ENCODE data around the gene BRMS1. TPM values are rescaled to one million over a fixed set of nuclear protein-coding genes. Genes with fewer than 3 reads are reported as not detected.

The BRMS1 gene
- total RNA-seq, 1 donor from 2014 or later, result 16.4 TPM

DNA sequence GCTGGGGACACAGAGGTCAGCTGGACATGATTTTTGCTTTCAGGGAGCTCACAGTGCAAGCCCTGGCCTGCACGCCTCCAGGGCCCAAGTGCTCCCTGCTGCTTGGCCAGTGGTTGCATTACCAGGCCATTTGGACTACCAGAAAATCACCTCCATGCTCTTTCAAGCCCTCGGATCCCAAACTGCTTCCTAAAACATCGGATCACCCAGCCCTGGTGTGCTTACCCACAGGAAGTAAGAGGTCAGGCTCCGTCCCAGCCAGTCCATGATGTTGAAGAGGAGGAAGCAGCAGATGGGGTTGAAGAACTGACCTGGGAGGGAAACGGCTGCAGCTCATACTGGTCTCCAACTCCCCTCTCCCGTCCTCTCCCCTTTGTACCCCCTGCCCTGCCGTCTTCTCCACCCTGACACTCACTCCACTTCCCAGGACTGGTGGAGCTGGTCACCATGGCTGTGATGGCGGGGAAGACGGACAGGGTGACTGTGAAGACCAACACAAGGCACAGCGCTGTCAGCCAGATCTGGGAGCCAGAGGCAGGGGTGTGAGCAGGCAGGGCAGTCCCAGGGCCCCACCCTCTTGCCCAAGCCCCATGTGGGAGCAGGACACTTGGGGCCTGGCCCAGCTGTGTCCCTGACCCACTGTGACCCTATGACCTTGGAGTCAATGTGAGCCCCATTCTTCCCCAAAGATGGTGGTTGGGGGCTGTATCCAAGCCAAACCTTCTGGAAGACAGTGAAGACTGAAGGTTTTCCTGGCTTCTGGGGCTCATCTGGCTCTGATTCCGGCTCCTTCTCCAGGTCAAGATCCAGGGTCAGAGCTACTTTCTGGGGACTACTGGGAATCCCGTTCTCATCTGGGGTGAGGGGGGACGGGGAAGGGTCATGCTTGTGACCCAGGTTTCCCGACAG is 21.1 kb upstream of the BRMS1 start:
- peaks cover 17% of the 10 kb centered on the region for H3K79me2 ChIP-seq (ENCODE audit: low read depth)
- peaks cover 11% of the 10 kb centered on the region for H4K20me1 ChIP-seq (ENCODE audit: low read depth)
- no peak overlapping the region for H3K4me3 Mint-ChIP-seq
- no peaks in the 10 kb centered on the region for H3K9me3 ChIP-seq (ENCODE audit: low read depth)
- H3K27me3 ChIP-seq, result no peaks in the 10 kb centered on the region
- H2AFZ ChIP-seq (replicated peaks), result no peak overlapping the region
- no peak overlapping the region for H3K9ac ChIP-seq
- no peaks in the 10 kb centered on the region for H3K36me3 ChIP-seq
- H3K4me3 ChIP-seq, result no peak overlapping the region
- no peak for TF ChIP-seq EZH2phosphoT487 (IDR thresholded peaks at IDR 0.05)
- H3K4me2 ChIP-seq, result no peak overlapping the region
- peaks cover 14% of the 10 kb centered on the region for H3K27me3 Mint-ChIP-seq (ENCODE audit: insufficient read depth, low read depth)
- no peaks in the 10 kb centered on the region for H3K9me3 Mint-ChIP-seq
- peak overlapping the region; percentile 46 for H3K27ac Mint-ChIP-seq
- H3K4me1 ChIP-seq, result no peaks in the 10 kb centered on the region
- H3K4me1 Mint-ChIP-seq, result peaks cover 13% of the 10 kb centered on the region
- DNase-seq (ENCODE audit: low spot score), result no peak
- H3K27ac ChIP-seq, result no peak overlapping the region
- peaks cover 65% of the 10 kb centered on the region for H3F3A ChIP-seq (ENCODE audit: low read depth)
- H3K36me3 Mint-ChIP-seq, result peaks cover 14% of the 10 kb centered on the region

DNA sequence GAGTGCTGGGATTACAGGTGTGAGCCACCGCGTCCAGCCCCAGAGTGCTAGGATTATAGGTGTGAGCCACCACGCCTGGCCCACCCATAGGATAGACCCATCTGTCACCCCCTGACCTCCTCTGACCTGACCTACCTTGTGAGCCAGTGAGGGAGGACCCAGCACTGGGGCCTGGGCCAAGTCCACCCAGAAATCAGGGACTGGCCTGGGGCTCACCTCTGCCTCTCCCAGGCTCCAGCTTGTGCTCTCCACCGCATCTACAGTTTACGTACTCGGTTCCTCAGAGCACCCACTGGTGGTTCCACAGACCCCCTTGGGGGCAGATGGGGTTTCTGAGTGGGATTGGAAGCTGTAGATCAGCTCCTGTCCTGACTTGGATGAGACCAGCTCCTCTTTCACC is 20.3 kb upstream of the BRMS1 start:
- Histone ChIP-seq H3K4me3 (no peak overlapping the region), H3K9ac (no peak overlapping the region), H3K9me3 (ENCODE audit: low read depth) (no peaks in the 10 kb centered on the region), H3K36me3 (no peaks in the 10 kb centered on the region), H3K4me2 (no peak overlapping the region), H3K4me1 (no peaks in the 10 kb centered on the region), H3K27ac (no peak overlapping the region), H3K27me3 (no peaks in the 10 kb centered on the region), H4K20me1 (ENCODE audit: low read depth) (peaks cover 9% of the 10 kb centered on the region), H3F3A (ENCODE audit: low read depth) (peaks cover 64% of the 10 kb centered on the region), H3K79me2 (ENCODE audit: low read depth) (peaks cover 9% of the 10 kb centered on the region), H2AFZ (replicated peaks) (no peak overlapping the region)
- Mint-ChIP-seq H3K27me3 (ENCODE audit: insufficient read depth, low read depth) (peaks cover 14% of the 10 kb centered on the region), H3K9me3 (no peaks in the 10 kb centered on the region), H3K36me3 (peaks cover 13% of the 10 kb centered on the region), H3K27ac (peak overlapping the region; percentile 46), H3K4me1 (peaks cover 7% of the 10 kb centered on the region), H3K4me3 (no peak overlapping the region)
- no peak for TF ChIP-seq EZH2 (IDR thresholded peaks at IDR 0.05)
- TF ChIP-seq EZH2phosphoT487 (IDR thresholded peaks at IDR 0.05), result no peak
- TF ChIP-seq CTCF (IDR thresholded peaks at IDR 0.05), result no peak
- DNase-seq (ENCODE audit: low spot score), result no peak

DNA sequence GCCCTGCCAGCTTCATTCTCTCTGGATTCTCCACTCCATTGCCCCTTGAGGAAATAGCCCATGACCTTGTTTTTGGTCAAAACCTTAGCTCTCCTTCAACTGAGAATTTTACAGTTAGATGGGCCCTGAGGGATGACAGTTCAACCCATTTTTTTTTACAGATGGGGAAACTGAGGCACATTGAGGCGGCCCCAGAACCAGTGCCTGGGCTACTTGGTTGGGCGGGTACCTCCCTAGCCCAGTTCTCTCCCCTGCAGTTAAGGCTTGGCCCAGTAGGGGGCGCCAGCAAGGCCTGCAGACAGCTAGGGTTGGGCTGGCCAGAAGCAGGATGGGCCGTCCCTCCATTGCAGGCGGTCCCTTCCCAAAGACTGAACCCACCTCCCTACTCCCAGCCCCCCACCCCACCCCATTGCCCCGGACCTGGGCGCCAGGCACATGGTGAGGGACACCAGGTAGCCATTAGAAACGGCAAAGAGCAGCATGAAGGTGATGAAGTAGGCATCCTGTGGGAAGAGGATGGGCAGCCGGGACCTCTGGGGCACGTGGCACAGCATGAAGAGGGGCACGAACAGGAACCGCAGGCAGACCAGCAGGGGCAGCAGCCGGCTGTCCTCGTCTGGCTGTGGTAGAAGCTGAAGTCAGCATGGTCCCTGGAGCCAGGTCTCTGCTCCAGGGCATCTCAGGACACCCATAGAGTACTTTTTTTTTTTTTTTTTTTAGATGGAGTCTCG is 19.1 kb upstream of the BRMS1 start:
- H4K20me1 ChIP-seq (ENCODE audit: low read depth), result peaks cover 9% of the 10 kb centered on the region
- Mint-ChIP-seq H3K4me3 (no peak overlapping the region), H3K27me3 (ENCODE audit: insufficient read depth, low read depth) (peaks cover 15% of the 10 kb centered on the region), H3K27ac (no peak overlapping the region), H3K4me1 (peaks cover 4% of the 10 kb centered on the region), H3K9me3 (no peaks in the 10 kb centered on the region), H3K36me3 (peaks cover 10% of the 10 kb centered on the region)
- DNase-seq (ENCODE audit: low spot score), result peak; percentile 67
- H3K79me2 ChIP-seq (ENCODE audit: low read depth), result no peaks in the 10 kb centered on the region
- H3K27me3 ChIP-seq, result no peaks in the 10 kb centered on the region
- H3K9me3 ChIP-seq (ENCODE audit: low read depth), result no peaks in the 10 kb centered on the region
- TF ChIP-seq EZH2phosphoT487 (IDR thresholded peaks at IDR 0.05) (no peak), CTCF (IDR thresholded peaks at IDR 0.05) (peak; percentile 84), EZH2 (IDR thresholded peaks at IDR 0.05) (no peak)
- H3K4me1 ChIP-seq, result no peaks in the 10 kb centered on the region
- no peak overlapping the region for H3K9ac ChIP-seq
- no peak overlapping the region for H2AFZ ChIP-seq (replicated peaks)
- peaks cover 64% of the 10 kb centered on the region for H3F3A ChIP-seq (ENCODE audit: low read depth)
- H3K36me3 ChIP-seq, result no peaks in the 10 kb centered on the region
- no peak overlapping the region for H3K27ac ChIP-seq
- H3K4me3 ChIP-seq, result no peak overlapping the region
- H3K4me2 ChIP-seq, result no peak overlapping the region
